ENCODE results near the gene MGME1.

MGME1 gene

DNA sequence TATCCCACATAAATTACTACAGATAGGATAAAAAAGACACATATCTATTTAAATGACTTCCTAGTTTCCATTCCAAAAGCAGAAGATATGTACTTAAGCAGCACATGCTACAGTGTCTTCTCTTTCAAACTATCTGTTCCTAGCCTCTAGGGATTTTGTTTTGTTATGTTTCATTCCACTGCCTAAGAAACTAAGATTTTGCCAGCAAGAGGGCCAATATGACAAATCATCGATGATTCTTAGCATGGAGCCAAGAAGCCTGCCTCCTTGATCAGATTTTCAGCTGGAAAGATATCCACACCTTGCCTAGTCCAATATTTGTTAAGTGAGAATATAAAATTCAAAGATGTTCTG is 7.3 kb upstream of the MGME1 start:
- DNase-seq = no peak

DNA sequence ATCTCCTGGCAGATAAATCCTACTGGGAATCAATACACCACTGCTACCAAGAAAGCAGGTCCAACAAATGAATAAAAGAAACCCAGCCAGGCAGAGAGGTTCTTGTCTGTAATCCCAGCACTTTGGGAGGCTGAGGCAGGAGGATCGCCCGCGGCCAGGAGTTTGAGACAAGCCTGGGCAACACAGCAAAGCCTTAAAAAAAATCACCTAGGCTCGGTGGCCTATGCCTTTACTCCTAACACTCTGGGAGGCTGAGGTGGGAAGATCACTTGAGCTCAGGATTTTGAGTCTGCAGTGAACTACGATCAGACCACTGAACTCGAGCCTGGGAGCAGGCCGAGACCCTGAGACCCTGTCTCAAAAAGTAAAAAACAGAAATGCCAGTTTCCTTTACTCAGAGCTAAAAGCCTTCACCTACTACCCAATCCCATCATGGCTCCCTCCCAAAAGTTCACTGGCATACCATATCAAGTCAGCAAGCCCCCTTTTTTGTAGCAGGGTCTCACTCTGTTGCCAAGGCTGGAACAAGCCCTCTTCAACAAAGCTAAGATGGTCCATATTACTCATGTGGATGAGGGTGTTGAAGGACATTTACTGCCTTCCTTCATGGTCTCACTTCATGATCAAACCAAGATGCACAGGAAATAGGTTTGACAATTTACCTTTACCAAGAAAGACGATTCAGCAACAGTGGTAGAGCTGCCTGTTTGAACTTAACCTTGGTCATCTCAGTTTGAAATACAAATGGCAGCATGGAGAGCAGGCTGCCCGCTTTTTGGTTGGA is 5.5 kb upstream of the MGME1 start:
- DNase-seq = no peak

DNA sequence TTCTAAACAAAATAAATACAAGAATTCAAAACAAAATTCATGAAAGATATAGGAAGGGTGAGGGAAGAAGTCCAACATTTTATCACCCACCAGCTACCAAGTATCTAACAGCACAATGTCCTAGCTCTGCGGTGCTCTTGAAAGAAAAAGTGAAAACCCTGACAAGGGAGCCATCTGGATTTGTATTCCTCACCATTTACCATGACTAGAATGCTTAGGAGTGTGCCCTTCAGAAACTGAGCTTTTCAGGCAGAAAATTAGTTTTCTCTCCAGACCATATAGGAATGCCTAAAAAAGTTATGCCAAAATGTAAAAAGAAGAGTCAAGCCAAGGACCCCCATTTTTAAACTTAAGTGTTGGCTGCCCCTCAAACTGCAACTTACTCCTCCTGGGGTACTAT is 4.7 kb upstream of the MGME1 start:
- no peak for DNase-seq

DNA sequence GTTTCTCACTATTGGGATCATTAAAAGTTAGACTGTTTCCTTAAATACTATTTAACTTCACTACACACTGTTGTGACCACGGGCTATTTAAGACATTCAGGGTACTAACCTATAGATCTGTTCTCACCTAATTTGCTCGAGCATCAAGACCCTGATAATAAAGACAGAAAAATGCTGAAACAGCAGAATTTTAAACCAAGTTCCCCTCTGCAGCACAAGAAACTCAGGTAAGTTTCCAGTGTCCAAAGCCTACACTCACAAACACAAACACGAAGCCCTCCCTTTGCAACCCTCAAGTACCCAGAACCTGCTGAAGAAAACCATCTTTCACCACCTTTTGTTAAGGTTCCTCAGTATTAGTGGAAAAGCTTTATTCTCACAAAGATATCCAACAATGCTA is 4.2 kb upstream of the MGME1 start:
- DNase-seq = no peak

DNA sequence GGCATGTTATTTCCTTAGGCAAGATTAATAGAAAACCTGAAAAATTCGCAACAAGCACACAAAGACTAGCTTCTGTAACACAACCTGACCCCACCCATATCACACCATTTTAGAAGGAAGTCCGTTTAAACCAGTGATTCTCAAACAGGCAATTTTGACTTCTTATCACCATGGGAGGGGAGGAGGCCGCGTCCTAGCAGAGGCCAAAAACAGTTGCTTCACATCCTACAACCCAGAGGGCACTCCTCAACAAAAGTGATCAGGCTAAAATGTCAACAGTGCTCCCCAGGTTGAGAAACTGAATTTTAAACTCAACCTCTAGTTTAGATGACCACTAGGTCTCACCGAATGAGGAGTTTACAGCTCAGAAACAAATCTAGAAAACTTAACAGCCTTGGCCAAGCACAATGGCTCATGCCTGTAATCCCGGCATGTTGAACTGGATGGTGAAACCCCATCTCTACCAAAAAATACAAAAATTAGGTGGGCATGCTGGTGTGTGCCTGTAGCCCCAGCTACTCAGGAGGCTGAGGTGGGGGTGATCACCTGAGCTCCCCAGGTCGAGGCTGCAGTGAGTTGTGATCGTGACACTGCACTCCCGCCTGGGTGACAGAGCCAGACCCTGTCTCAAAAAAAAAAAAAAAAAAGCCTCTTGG is 3.6 kb upstream of the MGME1 start:
- DNase-seq = no peak

DNA sequence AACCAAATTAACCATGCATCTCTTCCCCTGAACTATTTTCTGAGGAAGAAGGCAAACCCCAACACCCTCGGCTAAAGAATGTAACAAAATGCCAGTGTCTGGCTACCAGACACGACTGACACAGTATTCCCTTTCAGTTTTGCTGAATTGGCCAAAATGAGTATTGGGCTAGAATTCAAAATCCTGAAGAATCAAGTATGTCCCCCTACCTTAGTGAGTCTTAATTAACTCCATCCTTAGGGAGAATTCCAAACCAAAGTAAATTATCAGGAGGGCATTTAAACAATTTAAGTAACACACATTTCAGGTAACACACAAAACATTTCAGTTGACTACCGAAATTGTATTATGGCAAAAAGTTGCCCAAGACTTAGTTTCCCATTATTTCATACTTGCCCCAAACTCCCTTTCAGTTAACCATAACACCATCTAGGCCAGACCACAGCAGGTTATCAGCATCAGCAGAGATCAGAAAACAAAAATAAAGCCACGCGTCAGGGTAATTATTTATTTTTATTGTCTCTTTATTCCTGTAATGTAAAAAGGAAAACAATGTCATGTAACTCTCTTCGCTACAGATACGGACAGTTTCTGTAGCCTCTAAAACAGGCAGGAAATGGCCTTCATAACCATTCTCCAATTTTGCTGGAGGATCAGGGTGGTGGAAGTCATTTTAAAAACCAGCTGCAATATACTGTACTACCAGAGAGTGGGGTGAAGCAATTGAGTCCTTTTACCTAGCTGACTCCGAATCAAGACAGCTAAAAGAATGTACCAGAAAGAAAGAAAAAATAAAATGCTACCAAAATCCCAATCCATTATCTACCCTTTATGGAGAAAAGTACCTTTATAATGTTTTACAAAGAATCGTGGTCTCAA is 2.1 kb upstream of the MGME1 start:
- no peak for DNase-seq

DNA sequence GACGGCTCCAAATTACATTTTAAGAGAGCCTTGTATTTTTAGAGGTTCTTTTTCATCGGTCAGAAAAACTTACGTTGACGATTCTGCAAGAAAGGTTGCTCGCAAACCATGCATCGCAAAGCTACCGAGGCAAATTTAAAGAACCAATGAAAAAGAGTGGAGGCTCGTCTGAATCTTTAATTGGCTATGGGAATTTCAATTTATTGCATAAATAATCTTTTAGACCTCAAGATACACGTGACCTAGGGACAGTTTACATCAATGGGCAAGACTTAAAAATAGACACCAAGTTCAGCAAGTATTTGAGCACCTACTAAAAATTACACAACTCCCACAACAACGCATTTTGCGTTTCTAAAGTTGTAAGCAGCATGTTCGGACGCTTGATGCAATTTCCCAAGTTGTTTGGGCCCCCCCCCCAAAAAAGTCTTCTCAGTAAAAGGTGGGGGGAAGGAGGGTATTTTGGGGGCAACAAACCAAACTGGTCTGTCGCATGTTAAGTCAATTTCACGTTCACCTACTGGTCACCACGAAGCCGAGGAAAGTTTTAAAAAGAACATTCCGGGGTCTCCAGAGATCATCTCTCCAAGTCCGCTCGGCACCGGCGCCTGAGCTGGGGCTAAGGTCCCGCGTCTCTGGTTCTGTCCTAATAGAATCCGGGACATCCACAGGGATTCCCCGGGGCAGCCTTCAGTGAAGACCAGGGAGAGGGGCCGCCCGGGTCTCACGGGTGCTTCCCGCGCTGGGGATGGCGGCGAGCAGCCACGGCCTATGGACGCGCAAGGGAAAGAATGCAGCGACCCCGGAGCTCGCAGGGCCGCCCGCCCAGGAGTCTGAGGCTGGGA is 1.1 kb upstream of the MGME1 start:
- no peak for DNase-seq

DNA sequence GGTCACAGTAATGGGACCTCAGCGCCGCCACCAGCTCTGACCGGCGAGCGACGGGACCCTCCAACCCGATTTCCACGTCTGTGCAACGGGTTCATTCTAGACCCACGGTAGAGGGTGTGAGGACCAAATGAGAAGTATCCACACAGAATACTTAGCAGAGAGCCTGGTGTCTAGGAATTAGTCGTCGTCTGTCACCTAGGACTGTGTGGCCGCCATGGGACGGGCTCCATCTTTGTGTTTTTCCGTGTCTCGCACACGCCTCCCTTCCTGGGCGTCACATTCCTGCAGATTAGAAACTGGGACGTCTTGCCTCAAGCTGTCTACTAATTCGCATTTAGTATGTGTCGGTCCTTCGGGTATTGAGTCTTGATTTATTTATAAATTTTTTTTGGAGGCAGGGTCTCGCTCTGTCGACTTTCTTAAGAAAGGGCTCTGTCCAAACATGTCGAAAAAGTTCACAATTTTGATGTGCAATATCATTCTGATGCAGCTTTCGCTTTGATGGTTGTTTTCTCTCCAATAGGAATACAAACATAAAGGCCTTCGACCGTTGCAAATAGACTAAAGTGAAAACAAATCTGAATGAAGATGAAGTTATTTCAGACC is 563 bp downstream of the MGME1 start:
- DNase-seq = peak; percentile 65

DNA sequence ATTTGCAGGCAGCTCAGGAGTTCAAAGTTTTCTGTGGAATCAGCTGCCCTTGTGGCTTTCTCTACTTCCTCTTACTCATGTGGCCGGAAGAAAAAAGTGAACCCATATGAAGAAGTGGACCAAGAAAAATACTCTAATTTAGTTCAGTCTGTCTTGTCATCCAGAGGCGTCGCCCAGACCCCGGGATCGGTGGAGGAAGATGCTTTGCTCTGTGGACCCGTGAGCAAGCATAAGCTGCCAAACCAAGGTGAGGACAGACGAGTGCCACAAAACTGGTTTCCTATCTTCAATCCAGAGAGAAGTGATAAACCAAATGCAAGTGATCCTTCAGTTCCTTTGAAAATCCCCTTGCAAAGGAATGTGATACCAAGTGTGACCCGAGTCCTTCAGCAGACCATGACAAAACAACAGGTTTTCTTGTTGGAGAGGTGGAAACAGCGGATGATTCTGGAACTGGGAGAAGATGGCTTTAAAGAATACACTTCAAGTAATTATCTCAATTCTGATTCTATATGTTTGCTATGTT is 1.1 kb downstream of the MGME1 start:
- peak; percentile 35 for DNase-seq

DNA sequence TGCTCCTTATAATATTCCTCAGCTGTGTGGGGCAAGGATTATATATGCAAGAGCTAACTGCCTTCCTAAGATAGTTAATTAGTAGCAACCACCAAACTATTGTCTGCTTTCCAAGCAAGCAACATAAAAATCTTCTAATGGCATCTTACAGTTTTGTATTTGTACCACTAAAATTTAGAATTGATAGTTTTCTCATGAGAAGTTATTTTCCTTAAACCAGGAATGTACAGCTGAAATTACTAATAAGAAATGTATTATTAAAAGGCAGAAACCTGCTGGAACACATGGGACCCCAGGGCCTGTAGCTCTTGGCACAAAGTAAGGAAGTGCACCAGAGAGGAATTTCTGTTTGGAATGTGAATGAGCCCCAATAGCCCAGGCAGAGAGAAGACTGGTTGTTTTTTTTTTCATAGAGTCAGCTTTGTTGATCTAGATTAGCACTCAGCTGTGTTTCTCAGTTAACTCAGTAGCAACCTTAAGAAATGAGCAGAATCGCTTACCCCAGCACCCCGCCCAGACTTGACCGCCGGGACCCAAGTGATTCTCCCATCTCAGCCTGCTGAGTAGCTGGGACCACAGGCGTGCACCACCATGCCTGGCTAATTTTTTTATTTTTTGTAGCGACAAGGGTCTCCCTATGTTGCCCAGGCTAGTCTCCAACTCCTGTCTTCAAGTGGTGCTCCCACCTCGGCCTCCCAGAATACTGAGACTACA is 2.6 kb downstream of the MGME1 start:
- DNase-seq = no peak

DNA sequence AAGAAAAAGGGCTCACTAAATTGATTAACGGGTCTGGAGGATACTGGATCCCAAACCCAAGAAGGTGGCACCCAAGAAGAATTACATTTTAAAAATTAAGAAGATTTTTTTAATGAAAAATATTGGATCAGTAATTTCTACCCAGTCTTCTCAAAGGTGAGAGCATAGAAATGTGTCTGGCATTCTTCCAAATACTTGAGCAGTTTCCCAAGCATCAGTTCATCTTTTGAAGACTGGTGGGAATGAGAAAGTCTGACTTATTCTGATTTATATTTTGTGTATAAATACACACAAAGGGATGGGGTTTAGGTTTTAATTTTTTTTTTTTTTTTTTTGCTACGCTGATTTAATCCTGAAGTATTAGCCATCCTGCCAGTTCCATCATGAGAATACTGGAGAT is 3.3 kb downstream of the MGME1 start:
- no peak for DNase-seq

DNA sequence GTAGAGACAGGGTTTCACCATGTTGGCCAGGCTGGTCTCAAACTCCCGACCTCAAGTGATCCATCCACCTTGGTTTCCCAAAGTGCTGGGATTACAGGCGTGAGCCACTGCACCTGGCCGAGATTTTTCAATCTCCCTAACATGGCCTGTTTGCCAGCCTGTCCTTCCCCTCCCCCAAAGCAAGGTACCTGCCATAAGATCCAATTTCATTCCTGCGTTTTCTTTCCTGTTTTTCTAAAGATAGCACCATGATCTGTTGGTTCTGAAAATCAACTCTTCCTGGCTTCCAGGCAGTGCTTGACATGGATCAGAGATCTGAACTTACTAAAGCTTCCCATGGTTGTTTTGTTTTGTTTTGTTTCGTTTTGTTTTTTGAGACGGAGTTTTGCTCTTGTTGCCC is 7.5 kb downstream of the MGME1 start:
- DNase-seq = no peak

DNA sequence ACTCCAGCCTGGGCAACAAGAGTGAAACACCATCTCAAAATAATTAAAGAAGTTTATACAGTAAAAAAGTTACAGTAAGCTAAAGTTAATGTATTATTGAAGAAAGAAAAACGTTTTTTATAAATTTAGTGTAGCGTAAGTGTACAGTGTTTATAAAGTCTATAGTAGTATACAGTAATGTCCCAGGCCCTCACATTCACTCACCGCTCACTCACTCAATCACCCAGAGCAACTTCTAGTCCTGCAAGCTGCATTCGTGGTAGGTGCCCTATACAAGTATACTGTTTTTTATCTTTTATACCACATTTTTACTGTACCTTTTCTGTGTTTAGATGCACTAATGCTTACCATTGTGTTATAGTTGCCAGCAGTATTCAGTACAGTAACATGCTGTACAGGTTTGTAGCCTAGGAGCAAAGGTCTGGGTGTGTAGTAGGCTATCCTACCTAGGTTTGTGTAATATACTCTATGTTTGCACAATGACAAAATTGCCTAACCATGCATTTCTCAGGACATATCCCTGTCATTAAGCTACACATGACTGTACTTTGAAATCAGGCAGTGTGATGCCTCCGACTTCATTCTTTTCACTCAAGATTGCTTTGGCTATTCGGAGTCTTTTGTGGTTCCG is 16.7 kb downstream of the MGME1 start:
- no peak for DNase-seq

DNA sequence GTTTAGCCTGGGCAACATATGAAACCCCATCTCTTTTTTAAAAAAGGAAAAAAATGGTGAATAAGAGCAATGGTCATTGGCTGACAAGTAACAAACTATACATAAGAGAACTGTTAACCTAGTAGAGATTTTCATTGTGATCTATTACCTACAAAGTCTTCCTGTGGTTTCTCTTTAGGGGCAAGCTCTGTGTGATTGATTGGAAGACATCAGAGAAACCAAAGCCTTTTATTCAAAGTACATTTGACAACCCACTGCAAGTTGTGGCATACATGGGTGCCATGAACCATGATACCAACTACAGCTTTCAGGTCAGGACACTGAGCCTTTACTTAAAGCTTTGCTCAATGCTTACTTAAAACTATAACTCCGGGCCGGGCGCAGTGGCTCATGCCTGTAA is 19.2 kb downstream of the MGME1 start:
- DNase-seq = no peak

DNA sequence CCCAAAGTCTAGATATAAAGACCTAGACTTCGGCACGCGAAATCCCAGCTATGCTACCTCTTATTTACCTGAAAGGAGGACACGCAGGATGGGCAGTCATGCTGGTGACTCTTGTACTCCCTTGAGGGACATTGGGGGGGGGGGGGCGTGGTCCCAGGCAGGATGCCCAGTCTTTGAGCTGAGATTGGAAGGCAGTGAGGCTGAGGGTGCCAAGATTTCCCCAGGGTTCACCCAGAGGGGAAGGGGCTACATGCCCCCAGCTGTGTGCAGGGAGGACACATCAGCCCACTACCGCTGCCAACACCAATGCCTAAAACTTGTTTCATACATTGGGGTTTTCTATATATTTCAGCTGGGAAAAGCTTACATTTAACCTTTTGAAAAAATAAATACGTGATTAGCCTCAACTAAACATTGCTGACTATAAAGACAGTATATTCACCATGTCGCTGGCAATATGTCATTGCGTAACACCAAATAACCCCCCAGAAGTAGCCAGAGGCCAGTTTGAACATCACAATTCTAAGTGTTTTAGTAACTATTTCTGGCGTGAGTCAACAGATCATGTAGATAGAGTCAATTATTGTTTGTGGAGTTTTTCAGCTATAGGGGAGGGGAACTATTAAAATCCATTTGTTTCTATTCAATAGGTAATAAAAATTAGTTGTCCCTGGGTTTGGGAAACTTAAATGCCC is 21.6 kb downstream of the MGME1 start:
- DNase-seq = no peak

DNA sequence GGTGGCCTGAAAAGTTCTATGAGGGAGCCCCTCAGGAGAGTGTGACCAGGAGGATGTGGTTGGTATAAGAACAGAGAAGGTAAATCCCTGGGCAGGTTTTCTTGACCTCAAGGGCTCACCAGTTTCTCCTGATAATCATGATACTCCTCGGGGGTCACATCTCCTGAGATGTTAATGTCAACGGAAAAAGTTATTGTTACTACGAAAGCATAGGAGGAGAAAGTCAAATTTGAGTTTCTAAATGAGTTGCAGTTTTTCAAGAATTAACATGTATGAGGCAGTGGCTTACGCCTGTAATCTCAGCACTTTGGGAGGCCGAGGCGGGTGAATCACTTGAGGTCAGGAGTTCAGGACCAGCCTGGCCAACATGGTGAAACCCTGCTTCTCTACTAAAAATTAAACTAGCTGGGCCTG is 23.4 kb downstream of the MGME1 start:
- DNase-seq = peak; percentile 62

DNA sequence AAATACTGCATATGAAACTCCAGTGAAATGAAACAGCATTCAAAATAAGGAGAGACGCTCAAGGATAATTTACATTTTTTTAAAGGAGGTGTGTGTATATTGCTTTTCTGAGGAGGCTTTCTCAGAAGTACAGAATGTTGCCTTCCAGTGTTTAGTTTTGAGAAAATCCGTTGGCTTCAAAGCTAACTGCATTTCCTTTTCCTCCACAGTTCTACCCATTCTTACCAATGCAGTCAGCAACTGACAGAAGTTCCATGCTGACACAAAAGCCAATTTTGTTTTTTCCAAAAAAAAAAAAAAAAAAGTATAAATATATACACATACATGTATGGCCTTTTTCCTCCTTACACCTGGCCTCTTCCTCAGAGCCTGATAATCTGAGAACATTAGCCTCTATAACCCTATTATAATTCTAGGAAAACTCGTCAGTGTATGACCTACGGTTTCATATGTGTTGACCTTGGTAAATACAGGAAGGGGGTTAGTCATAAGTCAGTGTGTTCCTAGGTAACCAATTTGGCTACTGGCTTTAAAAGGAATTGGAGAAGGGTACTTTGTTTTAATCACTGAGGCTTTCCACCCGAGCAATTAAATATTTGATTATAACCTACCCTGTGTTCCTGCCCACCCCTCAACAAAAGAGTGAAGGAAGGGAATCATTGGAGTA is 24.2 kb downstream of the MGME1 start:
- no peak for DNase-seq

DNA sequence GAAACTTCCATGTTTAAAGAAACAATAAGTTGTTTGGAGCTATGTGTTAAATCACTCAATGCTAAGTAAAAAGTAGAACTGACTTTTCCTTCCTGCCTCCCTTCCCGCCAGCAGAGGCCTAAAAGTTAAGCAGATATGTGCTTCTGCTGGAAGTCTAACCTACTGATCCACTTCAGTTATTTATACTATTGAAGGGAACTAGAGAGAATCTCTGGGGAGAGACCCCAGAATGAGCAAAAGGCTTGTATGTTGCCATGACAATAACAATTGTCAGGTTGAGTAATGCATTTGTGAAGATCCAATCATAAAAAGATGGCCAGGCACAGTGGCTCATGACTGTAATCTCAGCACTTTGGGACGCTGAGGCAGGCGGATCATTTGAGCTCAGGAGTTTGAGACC is 24.7 kb downstream of the MGME1 start:
- DNase-seq = no peak

DNA sequence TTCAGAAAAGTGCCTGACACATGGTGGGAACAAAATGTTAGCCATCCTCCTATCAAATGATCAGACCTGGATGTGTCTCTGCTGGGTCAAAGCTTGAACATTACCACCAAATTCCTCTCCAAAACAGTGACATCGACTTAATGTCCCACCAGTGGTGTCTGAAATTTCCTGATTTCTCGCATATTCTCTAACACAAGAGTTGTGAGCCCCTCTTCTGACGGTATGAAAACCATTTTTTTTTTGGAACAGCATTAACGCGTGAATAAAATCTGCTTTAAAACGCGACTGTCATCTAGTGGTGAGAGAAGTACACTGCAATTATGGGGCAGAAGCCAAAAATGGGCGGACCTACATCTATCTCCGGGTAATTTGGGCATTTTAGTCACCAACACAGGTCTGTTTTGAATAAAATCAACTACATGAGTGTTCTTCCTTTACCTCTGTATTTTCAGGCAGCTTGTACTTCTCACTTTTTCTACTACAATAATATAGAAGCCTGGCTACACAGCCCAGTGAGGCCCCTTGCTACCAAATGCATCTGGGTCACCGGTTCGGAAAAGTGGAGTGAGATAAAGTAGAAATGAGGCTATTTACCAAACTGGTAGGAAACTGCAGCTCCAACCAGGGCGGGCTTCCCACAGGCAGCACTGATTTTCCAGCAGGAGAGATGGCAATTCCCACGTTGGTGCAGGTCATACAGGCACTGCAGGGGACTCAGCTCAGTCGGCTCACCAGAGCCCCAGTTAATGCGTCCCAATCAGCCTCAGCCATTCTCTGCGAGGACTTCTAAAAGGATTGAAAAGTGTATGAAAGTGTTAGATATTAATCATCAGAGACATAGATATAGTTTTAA is 27.4 kb downstream of the MGME1 start:
- DNase-seq = peak; percentile 37
